Liver (tissue), 3 donors: ENCODE results near the gene SMIM21.

ENCODE experiments used
- FOXA1 ChIP-seq: IDR thresholded peaks from 2 replicates; pipeline ENCODE4 v1.6.1; 2016; ENCODE audit warnings: antibody characterized with exemption
- GABPA ChIP-seq, 2 donors: IDR thresholded peaks in 1 of 2; conservative IDR thresholded peaks in 1 of 2; 2 replicates each; pipeline ENCODE4 v1.6.1; 2016; ENCODE audit warnings: antibody characterized with exemption in 2 of 2, mild to moderate bottlenecking in 1 of 2, moderate library complexity in 1 of 2
- JUND ChIP-seq, 2 donors: IDR thresholded peaks; 2 replicates each; pipeline ENCODE4 v1.6.1; 2016; ENCODE audit warnings: antibody characterized with exemption in 2 of 2
- SP1 ChIP-seq: IDR thresholded peaks from 2 replicates; pipeline ENCODE4 v1.6.1; 2018; ENCODE audit warnings: antibody characterized with exemption, mild to moderate bottlenecking
- TAF1 ChIP-seq: conservative IDR thresholded peaks from 2 replicates; pipeline ENCODE4 v1.6.1; 2016; ENCODE audit warnings: antibody characterized with exemption, mild to moderate bottlenecking
- YY1 ChIP-seq: IDR thresholded peaks from 2 replicates; pipeline ENCODE4 v1.6.1; 2016; ENCODE audit warnings: antibody characterized with exemption, mild to moderate bottlenecking
- TF ChIP-seq, protein P1 (sequence below): IDR thresholded peaks from 2 replicates; pipeline ENCODE4 v1.6.1; 2016; ENCODE audit warnings: antibody characterized with exemption
- TF ChIP-seq, protein P2 (sequence below): fragments of 150-350 bp; IDR thresholded peaks from 2 replicates; pipeline ENCODE4 v1.5.1; 2017; ENCODE audit warnings: improper control_type of control experiment, low read depth, low read length; ENCODE audit not compliant: missing input control
- TF ChIP-seq, protein P3 (sequence below): IDR thresholded peaks from 2 replicates; pipeline ENCODE4 v1.6.1; 2016; ENCODE audit warnings: antibody characterized with exemption, mild to moderate bottlenecking
- TF ChIP-seq, protein P4 (sequence below): IDR thresholded peaks from 2 replicates; pipeline ENCODE4 v1.6.1; 2016; ENCODE audit warnings: antibody characterized with exemption
- TF ChIP-seq, protein P5 (sequence below): IDR thresholded peaks from 2 replicates; pipeline ENCODE4 v1.6.1; 2016; ENCODE audit warnings: antibody characterized with exemption
- donor health status: healthy.
- donor health status: healthy.

DNA sequence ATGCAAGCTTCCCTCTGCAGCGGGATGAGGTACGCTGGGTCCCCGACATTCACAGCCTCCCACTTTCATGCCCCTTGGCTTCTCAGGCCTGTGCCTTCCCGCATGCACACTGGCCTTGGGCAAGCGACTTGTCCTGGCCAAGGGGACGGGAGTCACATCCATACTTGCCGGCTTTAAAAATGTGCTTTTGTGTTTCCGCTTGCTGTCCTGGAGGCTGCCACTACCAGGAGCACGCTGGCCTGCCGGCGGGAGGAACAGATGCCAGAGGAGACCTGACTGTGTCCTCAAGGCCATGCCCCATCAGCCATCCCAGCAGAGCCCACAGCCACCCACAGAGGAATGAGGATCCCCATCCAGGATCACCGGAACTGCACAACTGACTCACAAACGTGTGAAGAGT is 36.9 kb upstream of the SMIM21 start:
- TF ChIP-seq, protein P1, sequence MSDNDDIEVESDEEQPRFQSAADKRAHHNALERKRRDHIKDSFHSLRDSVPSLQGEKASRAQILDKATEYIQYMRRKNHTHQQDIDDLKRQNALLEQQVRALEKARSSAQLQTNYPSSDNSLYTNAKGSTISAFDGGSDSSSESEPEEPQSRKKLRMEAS = no peak
- TF ChIP-seq JUND (IDR thresholded peaks at IDR 0.05) = no peak
- TF ChIP-seq, protein P2, sequence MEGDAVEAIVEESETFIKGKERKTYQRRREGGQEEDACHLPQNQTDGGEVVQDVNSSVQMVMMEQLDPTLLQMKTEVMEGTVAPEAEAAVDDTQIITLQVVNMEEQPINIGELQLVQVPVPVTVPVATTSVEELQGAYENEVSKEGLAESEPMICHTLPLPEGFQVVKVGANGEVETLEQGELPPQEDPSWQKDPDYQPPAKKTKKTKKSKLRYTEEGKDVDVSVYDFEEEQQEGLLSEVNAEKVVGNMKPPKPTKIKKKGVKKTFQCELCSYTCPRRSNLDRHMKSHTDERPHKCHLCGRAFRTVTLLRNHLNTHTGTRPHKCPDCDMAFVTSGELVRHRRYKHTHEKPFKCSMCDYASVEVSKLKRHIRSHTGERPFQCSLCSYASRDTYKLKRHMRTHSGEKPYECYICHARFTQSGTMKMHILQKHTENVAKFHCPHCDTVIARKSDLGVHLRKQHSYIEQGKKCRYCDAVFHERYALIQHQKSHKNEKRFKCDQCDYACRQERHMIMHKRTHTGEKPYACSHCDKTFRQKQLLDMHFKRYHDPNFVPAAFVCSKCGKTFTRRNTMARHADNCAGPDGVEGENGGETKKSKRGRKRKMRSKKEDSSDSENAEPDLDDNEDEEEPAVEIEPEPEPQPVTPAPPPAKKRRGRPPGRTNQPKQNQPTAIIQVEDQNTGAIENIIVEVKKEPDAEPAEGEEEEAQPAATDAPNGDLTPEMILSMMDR = no peak
- TF ChIP-seq YY1 = no peak
- TF ChIP-seq, protein P3, sequence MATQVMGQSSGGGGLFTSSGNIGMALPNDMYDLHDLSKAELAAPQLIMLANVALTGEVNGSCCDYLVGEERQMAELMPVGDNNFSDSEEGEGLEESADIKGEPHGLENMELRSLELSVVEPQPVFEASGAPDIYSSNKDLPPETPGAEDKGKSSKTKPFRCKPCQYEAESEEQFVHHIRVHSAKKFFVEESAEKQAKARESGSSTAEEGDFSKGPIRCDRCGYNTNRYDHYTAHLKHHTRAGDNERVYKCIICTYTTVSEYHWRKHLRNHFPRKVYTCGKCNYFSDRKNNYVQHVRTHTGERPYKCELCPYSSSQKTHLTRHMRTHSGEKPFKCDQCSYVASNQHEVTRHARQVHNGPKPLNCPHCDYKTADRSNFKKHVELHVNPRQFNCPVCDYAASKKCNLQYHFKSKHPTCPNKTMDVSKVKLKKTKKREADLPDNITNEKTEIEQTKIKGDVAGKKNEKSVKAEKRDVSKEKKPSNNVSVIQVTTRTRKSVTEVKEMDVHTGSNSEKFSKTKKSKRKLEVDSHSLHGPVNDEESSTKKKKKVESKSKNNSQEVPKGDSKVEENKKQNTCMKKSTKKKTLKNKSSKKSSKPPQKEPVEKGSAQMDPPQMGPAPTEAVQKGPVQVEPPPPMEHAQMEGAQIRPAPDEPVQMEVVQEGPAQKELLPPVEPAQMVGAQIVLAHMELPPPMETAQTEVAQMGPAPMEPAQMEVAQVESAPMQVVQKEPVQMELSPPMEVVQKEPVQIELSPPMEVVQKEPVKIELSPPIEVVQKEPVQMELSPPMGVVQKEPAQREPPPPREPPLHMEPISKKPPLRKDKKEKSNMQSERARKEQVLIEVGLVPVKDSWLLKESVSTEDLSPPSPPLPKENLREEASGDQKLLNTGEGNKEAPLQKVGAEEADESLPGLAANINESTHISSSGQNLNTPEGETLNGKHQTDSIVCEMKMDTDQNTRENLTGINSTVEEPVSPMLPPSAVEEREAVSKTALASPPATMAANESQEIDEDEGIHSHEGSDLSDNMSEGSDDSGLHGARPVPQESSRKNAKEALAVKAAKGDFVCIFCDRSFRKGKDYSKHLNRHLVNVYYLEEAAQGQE = no peak
- no peak for TF ChIP-seq SP1
- TF ChIP-seq FOXA1 = no peak
- no peak for TF ChIP-seq GABPA (IDR thresholded peaks at IDR 0.05 in 1 of 2, conservative IDR thresholded peaks at IDR 0.05 in 1 of 2)
- TF ChIP-seq, protein P4, sequence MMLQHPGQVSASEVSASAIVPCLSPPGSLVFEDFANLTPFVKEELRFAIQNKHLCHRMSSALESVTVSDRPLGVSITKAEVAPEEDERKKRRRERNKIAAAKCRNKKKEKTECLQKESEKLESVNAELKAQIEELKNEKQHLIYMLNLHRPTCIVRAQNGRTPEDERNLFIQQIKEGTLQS = no peak
- no peak for TF ChIP-seq TAF1
- TF ChIP-seq, protein P5, sequence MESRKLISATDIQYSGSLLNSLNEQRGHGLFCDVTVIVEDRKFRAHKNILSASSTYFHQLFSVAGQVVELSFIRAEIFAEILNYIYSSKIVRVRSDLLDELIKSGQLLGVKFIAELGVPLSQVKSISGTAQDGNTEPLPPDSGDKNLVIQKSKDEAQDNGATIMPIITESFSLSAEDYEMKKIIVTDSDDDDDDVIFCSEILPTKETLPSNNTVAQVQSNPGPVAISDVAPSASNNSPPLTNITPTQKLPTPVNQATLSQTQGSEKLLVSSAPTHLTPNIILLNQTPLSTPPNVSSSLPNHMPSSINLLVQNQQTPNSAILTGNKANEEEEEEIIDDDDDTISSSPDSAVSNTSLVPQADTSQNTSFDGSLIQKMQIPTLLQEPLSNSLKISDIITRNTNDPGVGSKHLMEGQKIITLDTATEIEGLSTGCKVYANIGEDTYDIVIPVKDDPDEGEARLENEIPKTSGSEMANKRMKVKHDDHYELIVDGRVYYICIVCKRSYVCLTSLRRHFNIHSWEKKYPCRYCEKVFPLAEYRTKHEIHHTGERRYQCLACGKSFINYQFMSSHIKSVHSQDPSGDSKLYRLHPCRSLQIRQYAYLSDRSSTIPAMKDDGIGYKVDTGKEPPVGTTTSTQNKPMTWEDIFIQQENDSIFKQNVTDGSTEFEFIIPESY = no peak
